Mesodermal cell (in vitro differentiated cells): ENCODE data around the gene MAD1L1.

Source experiments
- H3K27ac ChIP-seq: 2 replicates; pipeline ENCODE4 v1.7.0; 2013; ENCODE audit warnings: mild to moderate bottlenecking, low read depth, low read length, moderate library complexity; ENCODE audit not compliant: severe bottlenecking
- H3K36me3 ChIP-seq: 2 replicates; pipeline ENCODE4 v1.7.1; 2013; ENCODE audit warnings: mild to moderate bottlenecking, low read length, moderate library complexity; ENCODE audit not compliant: control insufficient read depth, insufficient read depth
- H3K4me1 ChIP-seq: one replicate; pipeline ENCODE4 v1.7.1; 2013; ENCODE audit warnings: mild to moderate bottlenecking, low read length; ENCODE audit not compliant: insufficient read depth, control insufficient read depth, poor library complexity, severe bottlenecking
- H3K4me3 ChIP-seq: 2 replicates; pipeline ENCODE4 v1.7.0; 2013; ENCODE audit warnings: low read length, control low read depth, mild to moderate bottlenecking; ENCODE audit not compliant: insufficient read depth, poor library complexity, severe bottlenecking; ENCODE audit errors: extremely low read depth
- H3K9me3 ChIP-seq: 2 replicates; pipeline ENCODE4 v1.7.1; 2013; ENCODE audit warnings: mild to moderate bottlenecking, low read length, moderate library complexity; ENCODE audit not compliant: control insufficient read depth
- WGBS, 2 experiments: methylation state at CpG; one replicate each; pipeline ENCODE4 v1.1.5; 2013; ENCODE audit warnings: missing lambda C conversion rate in 2 of 2; ENCODE audit not compliant: insufficient coverage in 2 of 2; 5-methylcytosine and 5-hydroxymethylcytosine counted together

Gene MAD1L1

GRCh38 chr7:2258661-2259365, 26.1 kb upstream of the MAD1L1 start:
- H3K9me3 ChIP-seq = no peaks in the 10 kb centered on the region
- H3K27ac ChIP-seq = no peak overlapping the region
- H3K36me3 ChIP-seq = peaks cover 35% of the 10 kb centered on the region
- H3K4me3 ChIP-seq = no peak overlapping the region
- 96 to 97% methylated on average over 31 to 32 of the region's 34 CpGs for WGBS, 2 experiments
- no peaks in the 10 kb centered on the region for H3K4me1 ChIP-seq

DNA sequence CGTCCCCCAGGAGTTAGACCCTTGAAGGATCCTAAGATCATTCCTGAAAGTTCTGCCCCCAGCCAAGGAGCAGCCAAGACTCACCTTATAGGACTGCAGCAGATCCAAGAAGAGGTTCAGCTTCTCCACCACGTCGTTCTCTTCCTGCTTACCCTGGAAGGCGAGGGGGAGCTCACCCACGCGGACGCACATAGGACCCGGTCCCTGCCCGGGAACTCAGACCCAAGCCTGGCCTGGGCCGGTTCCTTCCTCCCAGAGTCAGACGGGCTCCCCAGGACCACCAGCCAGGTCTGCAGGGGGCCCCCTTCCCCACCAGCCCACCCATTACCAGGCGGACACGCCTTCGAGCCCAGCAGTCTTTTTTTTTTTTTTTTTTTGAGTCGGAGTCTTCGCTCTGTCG, 24.9 kb upstream of the MAD1L1 start:
- WGBS, 2 experiments = 87 to 97% methylated on average over 11 to 14 of the region's 17 CpGs
- H3K4me3 ChIP-seq = no peak overlapping the region
- H3K4me1 ChIP-seq = no peaks in the 10 kb centered on the region
- no peaks in the 10 kb centered on the region for H3K9me3 ChIP-seq
- peaks cover 31% of the 10 kb centered on the region for H3K36me3 ChIP-seq
- no peak overlapping the region for H3K27ac ChIP-seq

- peaks cover 27% of the 10 kb centered on the region for H3K36me3 ChIP-seq
- H3K9me3 ChIP-seq = no peaks in the 10 kb centered on the region
- WGBS, 2 experiments = 95 to 97% methylated on average over 21 to 37 of the region's 38 CpGs
- no peak overlapping the region for H3K27ac ChIP-seq
- no peaks in the 10 kb centered on the region for H3K4me1 ChIP-seq
- H3K4me3 ChIP-seq = no peak overlapping the region
These were observed 24.4 kb upstream of the MAD1L1 start for GRCh38 chr7:2257046-2257551.

- no peak overlapping the region for H3K27ac ChIP-seq
- no peaks in the 10 kb centered on the region for H3K9me3 ChIP-seq
- no peaks in the 10 kb centered on the region for H3K4me1 ChIP-seq
- no peak overlapping the region for H3K4me3 ChIP-seq
- 95 to 96% methylated on average over 40 to 44 of the region's 44 CpGs for WGBS, 2 experiments
- H3K36me3 ChIP-seq = peaks cover 24% of the 10 kb centered on the region
These were observed 23.7 kb upstream of the MAD1L1 start for GRCh38 chr7:2256306-2257045.

DNA sequence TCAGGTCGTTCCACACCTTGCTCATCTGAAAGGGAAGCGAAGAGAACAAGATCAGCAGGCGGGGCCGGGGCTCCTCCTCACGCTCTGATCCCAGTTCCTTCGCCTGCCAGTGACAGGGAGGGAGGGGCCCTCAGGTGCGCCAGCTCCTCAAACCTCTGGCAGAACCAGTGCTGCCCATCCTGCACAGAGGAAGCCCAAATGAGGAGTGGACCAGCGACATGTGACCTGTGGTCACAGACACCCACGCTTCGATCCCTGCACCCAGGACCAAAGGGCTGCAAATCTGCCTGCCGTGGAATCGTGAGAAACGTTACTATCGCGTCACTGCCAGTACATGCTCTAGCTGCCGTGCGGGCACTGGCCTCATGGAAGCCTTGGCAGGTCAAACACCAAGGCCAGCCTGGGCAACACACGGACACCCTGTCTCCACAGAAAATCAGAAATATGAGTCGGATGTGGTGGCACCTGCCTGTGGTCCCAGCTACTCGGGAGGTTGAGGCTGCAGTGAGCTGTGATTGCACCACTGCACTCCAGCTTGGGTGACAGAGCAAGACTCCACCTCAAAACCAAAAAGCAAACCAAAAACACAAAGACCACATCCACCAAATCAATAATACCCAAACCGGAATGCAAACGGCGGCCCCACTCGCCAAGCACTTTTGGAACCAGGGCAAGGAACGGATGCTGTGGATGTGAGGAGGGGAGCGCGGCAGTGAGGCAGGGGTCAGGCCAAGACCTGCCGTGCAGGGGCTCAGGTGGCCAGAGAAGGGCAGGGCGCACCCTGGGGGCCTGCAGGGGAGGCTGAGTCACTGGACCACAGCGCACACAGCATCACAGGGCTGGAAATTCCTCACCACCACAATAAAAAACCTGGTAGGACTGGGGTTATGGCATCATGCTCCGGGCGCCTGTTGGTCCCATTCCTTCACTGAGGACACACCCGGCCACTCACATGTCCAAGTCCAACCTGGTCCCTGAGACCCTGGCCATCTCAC, 22.7 kb upstream of the MAD1L1 start:
- no peaks in the 10 kb centered on the region for H3K4me1 ChIP-seq
- 95 to 96% methylated on average over 25 to 31 of the region's 33 CpGs for WGBS, 2 experiments
- peaks cover 26% of the 10 kb centered on the region for H3K36me3 ChIP-seq
- H3K9me3 ChIP-seq = no peaks in the 10 kb centered on the region
- no peak overlapping the region for H3K4me3 ChIP-seq
- H3K27ac ChIP-seq = no peak overlapping the region

DNA sequence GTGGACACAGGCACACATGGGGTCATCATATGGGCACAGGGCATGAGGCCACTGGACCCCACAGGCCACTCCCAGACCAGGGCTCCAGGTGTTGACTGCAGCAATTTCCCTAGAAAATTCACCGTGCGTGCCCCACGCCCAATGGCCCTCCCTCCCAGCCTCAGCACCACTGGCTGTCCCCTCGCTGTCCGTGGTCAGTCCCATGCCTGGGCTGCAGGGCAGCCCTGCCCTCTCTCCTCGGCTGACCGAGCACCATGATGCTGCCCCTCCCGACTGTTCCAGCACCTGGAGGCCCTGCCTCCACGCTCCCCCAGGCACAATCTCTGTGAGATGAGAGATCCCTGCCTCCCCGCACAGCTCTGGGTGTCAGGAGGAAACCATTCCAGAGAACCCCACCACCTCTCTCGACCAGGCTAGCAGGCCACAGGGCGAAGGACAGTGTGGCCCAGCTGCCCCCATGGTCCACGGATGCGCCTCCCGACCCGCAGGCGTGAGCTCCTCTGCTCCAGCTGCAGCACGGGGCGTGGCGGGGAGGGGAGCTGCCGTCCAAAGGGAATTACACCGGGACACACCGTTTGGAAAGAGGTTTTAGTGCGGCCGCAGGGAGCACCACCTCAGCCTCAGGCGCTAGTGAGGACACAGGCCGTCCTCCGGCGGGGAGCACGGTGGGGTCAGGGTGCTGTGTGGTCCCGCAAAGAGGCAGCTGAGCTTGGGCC, 21.8 kb upstream of the MAD1L1 start:
- Histone ChIP-seq H3K4me1 (peaks cover 1% of the 10 kb centered on the region), H3K9me3 (no peaks in the 10 kb centered on the region), H3K4me3 (no peak overlapping the region), H3K27ac (no peak overlapping the region), H3K36me3 (peaks cover 26% of the 10 kb centered on the region)
- 93 to 97% methylated on average over 25 to 31 of the region's 31 CpGs for WGBS, 2 experiments

- no peak overlapping the region for H3K4me3 ChIP-seq
- WGBS, 2 experiments = 96 to 97% methylated on average over 27 to 32 of the region's 32 CpGs
- H3K9me3 ChIP-seq = no peaks in the 10 kb centered on the region
- peaks cover 10% of the 10 kb centered on the region for H3K4me1 ChIP-seq
- H3K36me3 ChIP-seq = peaks cover 26% of the 10 kb centered on the region
- H3K27ac ChIP-seq = no peak overlapping the region
These were observed 20.9 kb upstream of the MAD1L1 start for GRCh38 chr7:2253525-2254244.

- peaks cover 28% of the 10 kb centered on the region for H3K36me3 ChIP-seq
- H3K27ac ChIP-seq = no peak overlapping the region
- no peaks in the 10 kb centered on the region for H3K9me3 ChIP-seq
- H3K4me3 ChIP-seq = no peak overlapping the region
- 94 to 97% methylated on average over 9 of the region's 9 CpGs for WGBS, 2 experiments
- H3K4me1 ChIP-seq = peaks cover 13% of the 10 kb centered on the region
These were observed 20.3 kb upstream of the MAD1L1 start for GRCh38 chr7:2253021-2253420.

DNA sequence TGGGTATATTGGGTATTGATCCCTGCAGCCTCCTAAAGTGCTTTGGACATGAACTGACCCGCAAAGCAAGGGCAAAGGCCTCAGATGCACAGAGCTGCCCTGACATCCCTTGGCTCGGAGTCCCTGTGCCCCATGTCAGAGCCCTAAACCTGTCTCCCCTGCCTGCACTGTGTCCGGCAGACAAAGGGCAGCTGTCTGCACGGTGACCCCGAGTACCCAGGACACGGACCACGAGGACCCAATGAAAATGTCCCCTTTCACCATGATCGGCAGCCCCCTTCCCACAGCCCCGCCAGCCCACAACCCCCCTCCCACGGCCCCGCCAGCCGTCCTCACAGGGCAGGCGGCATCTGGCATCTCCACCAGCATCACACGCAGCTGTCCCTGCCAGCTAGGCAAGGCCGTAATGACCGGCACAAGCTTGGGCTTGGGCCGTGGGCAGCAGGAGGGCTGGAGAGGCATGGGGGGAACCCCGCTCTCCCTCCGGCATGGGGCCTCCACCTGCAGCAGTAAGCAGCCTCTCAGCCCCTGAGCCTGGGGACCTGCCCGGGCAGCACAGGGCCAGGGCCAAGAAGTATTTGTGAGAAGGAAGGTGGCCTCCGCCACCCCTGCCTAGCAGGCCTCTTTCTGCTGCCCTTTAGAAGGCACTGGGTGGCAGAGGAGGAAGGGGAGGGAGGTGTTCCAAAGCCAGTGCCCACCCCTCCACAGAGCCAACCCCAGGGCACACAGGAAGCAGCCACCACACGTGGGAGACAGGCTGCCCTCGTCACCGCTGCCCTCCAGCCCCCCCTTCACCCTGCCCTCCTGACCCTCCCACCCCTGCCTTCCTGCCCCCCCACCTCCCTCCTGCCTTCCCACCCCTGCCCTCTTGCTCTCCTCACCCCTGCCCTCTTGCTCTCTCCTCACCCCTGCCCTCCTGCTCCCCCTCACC, 19.4 kb upstream of the MAD1L1 start:
- Histone ChIP-seq H3K36me3 (peaks cover 26% of the 10 kb centered on the region), H3K27ac (no peak overlapping the region), H3K9me3 (no peaks in the 10 kb centered on the region), H3K4me1 (peaks cover 13% of the 10 kb centered on the region), H3K4me3 (no peak overlapping the region)
- WGBS, 2 experiments = 89 to 93% methylated on average over 8 to 12 of the region's 24 CpGs
